Stimulated activated CD4-positive, alpha-beta T cell treated with anti-CD3 and anti-CD28 coated beads, Interleukin-1b, Interleukin-23, amount 100 ng/mL, for 24 hours (primary cell): ENCODE measurements around the gene HRH2.
"Not testable (repeated sequence)": the region's sequence is repeated elsewhere in the genome, so short reads cannot be mapped to it uniquely, and the experiment has no call there.

Experiments
- DNase-seq, 4 experiments: peaks; one replicate each; pipeline ENCODE4 v3.0.0-alpha.2; 2020; ENCODE audit warnings: low read depth in 4 of 4, low spot score in 1 of 4

HRH2 gene

GRCh38 chr5:175642998-175643397, 14.9 kb upstream of the HRH2 start:
- no peak for DNase-seq

- no peak for DNase-seq
Observed at GRCh38 chr5:175646251-175646650, 11.6 kb upstream of the HRH2 start.

GRCh38 chr5:175649967-175650366, 7.9 kb upstream of the HRH2 start:
- DNase-seq, result no peak

GRCh38 chr5:175650430-175651205, 7.3 kb upstream of the HRH2 start:
- not testable (repeated sequence) for DNase-seq

DNA sequence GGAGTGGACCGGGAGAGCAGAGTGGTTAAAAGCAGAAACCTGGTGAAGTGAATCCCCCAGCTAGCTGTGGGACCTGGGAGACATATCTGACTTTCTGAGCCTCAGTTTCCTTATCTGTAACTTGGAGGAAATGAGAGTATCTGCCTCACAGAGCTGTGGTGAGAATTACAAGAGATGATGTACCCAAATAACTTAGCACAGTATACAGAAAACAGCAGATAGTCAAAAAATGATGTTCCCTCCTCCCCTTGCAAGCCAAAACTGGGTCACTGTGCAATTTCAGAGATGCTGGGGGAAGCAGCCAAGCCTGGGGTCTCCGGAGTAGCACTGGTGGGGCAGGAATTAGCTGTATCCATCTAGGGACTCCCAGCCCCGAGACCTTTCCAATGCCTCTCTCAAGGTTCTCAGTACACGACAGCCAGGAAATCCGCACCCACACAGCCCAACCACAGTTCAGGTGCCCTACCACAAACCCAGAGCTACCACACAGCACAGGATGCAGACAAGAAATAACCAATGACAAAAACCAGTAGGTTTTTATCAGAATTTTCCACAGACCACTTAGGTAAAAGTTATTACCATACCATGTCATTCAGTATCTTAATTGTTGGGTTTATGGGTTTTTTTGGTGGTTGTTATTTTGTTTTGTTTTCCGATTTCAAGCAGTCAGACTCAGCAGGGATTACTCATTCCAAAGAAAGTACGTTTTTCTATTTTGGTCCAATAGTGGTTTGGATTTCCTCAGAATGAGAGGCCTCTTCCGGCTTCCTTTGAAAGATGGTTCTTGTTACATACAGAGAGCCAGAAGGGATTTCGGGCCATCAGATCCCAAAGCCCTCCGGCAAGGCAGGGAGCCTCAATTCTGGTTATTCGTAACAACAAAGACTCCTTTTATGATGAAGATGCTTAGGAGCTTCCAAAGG, 4.9 kb upstream of the HRH2 start:
- peak; percentile 31 to 77 (median 46) for DNase-seq

- DNase-seq, result no peak
Observed at GRCh38 chr5:175653763-175654162, 4.1 kb upstream of the HRH2 start.

DNA sequence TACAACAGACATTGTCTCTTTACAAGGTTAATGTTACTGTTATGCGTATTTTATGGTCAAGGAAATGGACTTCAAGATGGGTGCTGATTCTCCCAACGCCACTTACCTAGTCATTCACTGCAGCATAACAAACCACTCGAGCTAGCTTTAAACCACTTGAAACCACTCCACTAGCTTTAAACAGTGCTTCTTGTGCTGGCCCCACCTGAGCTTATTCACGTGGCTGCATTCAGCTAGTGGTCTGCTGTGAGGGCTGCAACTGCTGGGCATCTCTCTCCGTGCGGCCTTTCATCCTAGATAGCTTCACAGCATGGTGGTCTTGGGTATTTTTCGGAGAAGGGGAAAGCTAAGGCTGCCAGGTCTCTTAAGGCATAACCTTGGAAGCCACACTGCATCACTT, 3.5 kb upstream of the HRH2 start:
- DNase-seq, result no peak

DNA sequence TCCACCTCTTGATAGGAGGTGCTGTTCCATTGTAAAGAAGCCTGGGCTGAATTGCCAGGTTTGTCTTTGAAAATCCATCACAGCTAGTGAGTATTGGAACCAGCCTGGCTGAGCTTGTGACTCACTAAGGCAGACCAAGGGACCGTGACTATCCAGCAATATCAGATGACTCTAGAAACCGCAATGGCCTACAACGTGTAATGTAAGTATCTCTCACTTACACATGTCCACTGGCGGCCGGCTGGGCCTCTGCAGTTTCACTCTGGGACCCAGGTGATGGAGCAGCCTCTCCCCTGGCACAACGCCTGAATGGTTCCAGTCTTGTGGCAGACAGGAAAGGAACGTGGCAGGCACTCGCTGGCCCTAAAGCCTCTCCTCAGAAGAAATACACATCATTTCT, 3.1 kb upstream of the HRH2 start:
- DNase-seq, result no peak

- DNase-seq, result no peak
Observed at GRCh38 chr5:175655411-175655810, 2.5 kb upstream of the HRH2 start.

GRCh38 chr5:175656966-175657365, 905 bp upstream of the HRH2 start:
- no peak for DNase-seq

- DNase-seq, result peak in 1 of 4 experiments; percentile 28
Observed at GRCh38 chr5:175658299-175659145, 651 bp downstream of the HRH2 start.

- no peak for DNase-seq
Observed at GRCh38 chr5:175659546-175660253, 1.8 kb downstream of the HRH2 start.

GRCh38 chr5:175663186-175664184, 5.6 kb downstream of the HRH2 start:
- DNase-seq, result no peak

DNA sequence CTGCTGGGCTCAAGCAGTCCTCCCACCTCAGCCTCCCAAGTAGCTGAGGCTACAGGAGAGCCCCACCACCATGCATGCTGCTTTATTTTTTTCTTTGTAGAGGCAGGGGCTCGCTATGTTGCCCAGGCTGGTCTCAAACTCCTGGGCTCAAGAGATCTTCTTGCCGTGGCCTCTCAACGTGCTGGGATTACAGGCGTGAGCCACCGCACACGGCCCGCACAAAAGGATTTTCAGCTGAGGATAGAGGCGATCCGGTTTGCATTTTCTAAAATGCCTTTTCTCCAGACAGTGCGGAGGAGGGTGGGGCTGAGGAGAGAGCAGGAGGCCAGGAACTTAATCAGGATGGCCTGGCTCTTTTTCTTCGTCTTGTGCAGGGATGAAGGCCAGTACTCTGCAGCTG, 6.9 kb downstream of the HRH2 start:
- DNase-seq, result no peak

- DNase-seq, result no peak
Observed at GRCh38 chr5:175666216-175666615, 8.3 kb downstream of the HRH2 start.

DNA sequence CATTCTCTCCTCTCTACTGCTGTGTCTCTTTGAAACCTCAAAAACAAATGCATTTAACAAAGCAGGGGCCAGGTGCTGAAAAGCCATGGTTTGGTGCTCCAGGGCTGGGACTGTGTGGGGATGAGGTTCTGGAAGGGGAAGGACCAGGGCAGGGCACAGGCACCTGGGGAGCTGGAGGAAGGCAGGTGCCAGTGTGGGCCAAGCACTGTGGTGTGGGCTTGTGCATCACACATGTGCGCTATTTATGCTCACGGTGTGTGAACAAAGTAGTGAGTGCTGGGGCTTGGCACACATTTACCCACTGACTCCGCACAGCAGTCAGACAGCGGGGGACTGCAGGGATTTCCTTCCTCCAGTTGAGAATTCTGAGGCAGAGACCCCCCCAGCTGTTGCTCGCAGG, 10.1 kb downstream of the HRH2 start:
- no peak for DNase-seq

DNA sequence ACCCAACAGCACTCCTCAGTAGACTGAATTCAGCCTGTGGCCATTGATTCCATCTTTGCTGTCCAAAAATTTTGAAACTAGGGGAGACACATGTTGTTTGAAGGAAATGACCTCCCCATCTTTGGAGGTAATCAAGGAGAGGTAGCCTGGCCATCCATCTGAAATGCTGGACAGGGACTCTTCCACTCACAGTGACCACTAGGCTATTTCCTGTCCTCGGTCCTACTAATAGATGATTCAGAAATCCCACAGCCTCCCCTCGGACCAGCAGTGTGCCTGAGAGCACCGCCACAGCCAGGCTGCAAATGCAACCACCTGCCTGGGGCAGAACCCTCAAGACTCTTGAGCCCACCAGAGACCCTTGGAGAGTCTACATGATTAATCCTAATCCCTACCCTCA, 12.5 kb downstream of the HRH2 start:
- no peak for DNase-seq

DNA sequence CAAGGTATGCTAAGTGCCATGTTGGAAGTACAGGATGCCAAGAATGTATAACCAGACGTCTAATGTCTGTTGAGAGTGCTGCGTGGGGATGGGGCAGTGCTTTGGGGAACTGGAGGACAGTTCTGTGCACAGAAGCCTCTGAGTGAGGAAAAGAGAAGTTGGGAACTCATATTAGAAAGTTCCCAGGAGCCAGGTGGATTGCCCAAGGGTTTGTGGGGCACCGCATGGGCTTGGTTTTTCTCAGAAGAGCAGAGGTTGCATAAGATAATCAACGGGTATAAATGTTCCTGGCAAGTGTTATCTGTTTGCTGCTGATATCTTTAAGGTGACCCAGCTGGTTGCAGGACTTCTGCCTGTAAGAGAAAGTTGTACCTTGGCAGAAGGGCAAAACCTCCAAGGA, 13.1 kb downstream of the HRH2 start:
- DNase-seq, result no peak

DNA sequence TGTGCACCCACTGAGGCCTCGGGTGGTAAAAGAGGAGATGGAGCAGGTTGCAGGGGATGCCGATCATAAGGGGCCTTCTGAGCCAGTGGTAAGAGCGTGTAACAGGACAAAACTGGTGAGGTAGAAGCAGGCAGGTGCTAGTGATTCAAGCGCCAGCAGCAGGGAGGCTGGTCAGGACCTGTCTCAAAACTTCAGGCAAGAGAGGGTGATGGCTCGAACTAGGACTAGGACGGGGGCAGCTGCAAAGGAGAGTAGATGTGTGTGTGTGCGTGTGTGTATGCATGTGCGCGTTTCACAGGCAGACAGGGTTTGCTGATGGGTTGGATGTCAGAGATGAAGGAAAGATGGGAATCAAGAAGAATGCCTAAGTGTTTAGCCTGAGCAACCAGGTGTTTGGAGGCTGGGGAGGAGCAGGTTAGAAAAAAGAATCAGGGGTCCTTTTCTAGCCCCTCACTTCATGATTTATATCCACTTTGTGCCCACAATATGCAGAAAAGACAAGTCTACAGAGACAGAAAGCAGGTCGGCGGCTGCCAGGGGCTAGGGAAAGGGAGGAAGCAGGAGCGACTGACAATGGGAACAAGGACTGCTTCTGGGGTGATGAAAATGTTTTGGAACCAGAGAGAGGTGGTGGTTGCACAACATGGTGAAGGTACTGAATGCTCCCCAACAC, 15.2 kb downstream of the HRH2 start:
- no peak for DNase-seq
